GM12864 (cell line): ENCODE data around the gene DIAPH3.

Experiments used
- DNase-seq: peaks from one replicate; pipeline ENCODE4 v3.0.0-alpha.2; 2011; ENCODE audit warnings: low read depth
- H3K4me3 ChIP-seq: 2 replicates; pipeline ENCODE4 v1.5.1; 2011; ENCODE audit warnings: mild to moderate bottlenecking, low read depth, low read length, control low read depth
- TF ChIP-seq, protein P1 (sequence below): IDR thresholded peaks from 2 replicates; pipeline ENCODE4 v1.5.1; 2011; ENCODE audit warnings: low read depth, mild to moderate bottlenecking, moderate library complexity, low read length, control low read depth, inconsistent platforms; ENCODE audit errors: missing control alignments

The DIAPH3 gene

GRCh38 chr13:59658738-59659330 lies 504.9 kb downstream of the DIAPH3 start:
- TF ChIP-seq, protein P1, sequence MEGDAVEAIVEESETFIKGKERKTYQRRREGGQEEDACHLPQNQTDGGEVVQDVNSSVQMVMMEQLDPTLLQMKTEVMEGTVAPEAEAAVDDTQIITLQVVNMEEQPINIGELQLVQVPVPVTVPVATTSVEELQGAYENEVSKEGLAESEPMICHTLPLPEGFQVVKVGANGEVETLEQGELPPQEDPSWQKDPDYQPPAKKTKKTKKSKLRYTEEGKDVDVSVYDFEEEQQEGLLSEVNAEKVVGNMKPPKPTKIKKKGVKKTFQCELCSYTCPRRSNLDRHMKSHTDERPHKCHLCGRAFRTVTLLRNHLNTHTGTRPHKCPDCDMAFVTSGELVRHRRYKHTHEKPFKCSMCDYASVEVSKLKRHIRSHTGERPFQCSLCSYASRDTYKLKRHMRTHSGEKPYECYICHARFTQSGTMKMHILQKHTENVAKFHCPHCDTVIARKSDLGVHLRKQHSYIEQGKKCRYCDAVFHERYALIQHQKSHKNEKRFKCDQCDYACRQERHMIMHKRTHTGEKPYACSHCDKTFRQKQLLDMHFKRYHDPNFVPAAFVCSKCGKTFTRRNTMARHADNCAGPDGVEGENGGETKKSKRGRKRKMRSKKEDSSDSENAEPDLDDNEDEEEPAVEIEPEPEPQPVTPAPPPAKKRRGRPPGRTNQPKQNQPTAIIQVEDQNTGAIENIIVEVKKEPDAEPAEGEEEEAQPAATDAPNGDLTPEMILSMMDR = no peak
- no peak overlapping the region for H3K4me3 ChIP-seq
- DNase-seq = no peak

DNA sequence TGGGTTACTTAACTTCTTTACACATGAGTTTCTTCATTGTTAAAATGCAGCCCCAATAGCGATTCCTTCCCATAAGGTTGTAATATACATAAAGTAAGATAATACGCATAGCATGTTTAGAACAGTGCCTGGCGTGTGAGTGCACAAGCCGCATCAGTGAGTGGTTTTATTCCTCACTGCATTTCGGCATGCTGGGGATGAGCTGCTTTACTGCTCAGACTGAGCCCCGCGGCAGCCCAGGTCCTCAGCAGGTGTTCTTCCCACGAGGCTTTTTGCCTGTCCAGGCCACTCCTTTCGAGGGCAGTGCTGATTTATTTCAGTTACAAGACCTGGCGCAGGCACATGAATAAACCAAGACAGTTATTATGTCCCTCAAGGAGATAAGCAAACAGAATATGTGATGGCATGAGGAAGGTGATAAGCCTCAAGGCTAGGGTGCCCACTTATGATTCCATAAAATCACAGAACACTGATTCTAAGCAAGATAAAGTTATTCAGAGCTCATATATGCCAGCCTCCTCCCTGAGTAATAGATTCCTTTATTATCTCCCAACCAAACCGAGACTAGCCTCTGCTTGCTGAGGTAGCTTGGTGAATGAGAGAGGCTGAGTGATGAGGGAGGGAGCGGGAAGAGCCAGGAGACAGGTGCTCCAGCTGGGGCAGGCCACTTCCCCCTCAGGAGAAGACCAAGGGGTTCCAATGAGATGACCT lies 505.5 kb downstream of the DIAPH3 start:
- no peak overlapping the region for H3K4me3 ChIP-seq
- no peak for DNase-seq
- TF ChIP-seq, protein P1 = no peak

- H3K4me3 ChIP-seq = no peak overlapping the region
- no peak for DNase-seq
- TF ChIP-seq, protein P1 = no peak
These were observed 509.8 kb downstream of the DIAPH3 start for GRCh38 chr13:59653916-59654315.

GRCh38 chr13:59651479-59651878 lies 512.2 kb downstream of the DIAPH3 start:
- DNase-seq = no peak
- no peak overlapping the region for H3K4me3 ChIP-seq
- TF ChIP-seq, protein P1 = no peak

GRCh38 chr13:59643906-59644626 lies 519.7 kb downstream of the DIAPH3 start:
- TF ChIP-seq, protein P1 = no peak
- H3K4me3 ChIP-seq = no peak overlapping the region
- DNase-seq = no peak

DNA sequence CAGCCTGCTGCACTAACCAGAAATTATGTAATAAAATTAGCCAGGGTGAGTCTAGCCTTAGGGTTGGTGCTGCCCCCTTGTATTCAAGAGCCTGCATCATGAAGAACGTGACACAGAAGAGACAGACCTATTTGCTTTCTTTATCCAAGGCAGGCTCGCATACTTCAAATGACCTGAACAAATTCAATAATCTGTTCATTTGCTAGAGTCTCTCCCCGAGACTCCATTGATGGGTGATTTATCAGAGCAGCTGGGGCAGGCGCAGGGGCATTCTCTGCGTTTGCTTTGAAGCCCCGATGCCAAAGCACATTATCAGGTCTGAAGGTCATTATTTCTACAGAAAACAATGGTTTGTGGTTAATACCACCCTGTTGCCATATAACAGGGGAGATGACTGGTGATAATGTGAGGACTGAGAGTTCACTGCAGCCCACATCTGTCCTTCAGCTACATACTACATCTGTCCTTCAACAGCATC lies 520.3 kb downstream of the DIAPH3 start:
- TF ChIP-seq, protein P1 = no peak
- H3K4me3 ChIP-seq = no peak overlapping the region

More for the DNA sequence above, 520.3 kb downstream of the DIAPH3 start:
- no peak for DNase-seq
